ENCODE measurements around the gene LMF2. TPM values are rescaled to one million over a fixed set of nuclear protein-coding genes. Genes with fewer than 3 reads are reported as not detected.
"Not testable (repeated sequence)": the region's sequence is repeated elsewhere in the genome, so short reads cannot be mapped to it uniquely, and the experiment has no call there.

LMF2 gene
- total RNA-seq, 1 donor from 2014 or later = 65.8 TPM

DNA sequence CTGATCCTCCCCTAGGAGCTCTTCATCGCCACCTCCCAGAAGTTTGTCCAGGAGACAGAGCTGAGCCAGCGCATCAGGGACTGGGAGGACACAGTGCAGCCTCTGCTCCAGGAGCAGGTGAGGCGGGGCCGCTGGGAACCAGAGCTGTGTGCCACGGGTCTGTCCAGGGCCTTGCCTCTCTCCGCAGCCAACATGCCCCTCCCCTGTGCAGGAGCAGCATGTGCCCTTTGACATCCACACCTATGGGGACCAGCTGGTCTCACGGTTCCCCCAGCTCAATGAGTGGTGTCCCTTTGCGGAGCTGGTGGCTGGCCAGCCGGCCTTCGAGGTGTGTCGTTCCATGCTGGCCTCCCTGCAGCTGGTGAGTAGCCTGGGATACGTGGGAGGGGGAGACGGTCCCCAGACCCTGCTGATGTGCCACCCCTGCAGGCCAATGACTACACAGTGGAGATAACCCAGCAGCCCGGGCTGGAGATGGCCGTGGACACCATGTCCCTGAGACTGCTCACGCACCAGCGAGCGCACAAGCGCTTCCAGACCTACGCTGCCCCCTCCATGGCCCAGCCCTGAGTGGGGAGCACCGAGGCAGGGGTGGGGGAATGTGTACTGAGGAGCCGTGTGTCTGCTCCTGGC lies 15.4 kb upstream of the LMF2 start:
- H3K9me3 ChIP-seq = no peaks in the 10 kb centered on the region
- H3K36me3 ChIP-seq = peaks cover 38% of the 10 kb centered on the region
- H3K27me3 ChIP-seq = no peaks in the 10 kb centered on the region
- H3K4me1 ChIP-seq = peaks cover 19% of the 10 kb centered on the region
- DNase-seq (no peak), ATAC-seq (no peak)
- no peak for TF ChIP-seq CTCF (IDR thresholded peaks at IDR 0.05)
- no peak overlapping the region for H3K4me3 ChIP-seq
- intact Hi-C loops (cut with DNase I) = no loop called here
- no peak overlapping the region for H3K27ac ChIP-seq

DNA sequence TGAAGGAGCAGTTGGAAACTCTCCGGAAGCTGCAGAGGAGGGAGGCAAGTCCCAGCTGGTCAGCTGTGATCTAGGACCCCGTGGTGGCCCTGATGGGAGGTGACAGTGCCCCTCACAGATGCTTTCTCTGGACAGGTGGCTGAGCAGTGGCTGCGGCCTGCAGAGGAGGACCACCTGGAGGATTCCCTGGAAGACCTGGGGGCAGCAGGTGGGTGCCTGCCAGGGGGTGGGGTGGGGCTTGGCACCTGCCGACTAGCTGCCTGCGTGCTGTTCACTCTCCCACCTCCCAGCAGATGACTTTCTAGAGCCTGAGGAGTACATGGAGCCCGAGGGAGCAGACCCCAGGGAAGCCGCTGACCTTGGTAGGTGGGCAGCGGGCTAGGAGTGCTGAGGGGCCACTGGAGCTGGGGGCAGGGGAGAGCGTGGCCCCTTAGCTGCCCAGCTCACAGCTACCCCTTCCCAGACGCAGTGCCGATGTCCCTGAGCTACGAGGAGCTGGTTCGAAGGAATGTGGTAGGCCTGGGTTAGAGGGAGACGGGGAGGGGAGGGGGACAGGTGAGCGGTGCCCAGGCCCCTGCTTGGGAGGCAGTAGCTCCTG lies 14.8 kb upstream of the LMF2 start:
- peaks cover 45% of the 10 kb centered on the region for H3K36me3 ChIP-seq
- no peak for DNase-seq
- H3K27me3 ChIP-seq = no peaks in the 10 kb centered on the region
- H3K27ac ChIP-seq = no peak overlapping the region
- intact Hi-C loops (cut with DNase I) = no loop called here
- H3K4me3 ChIP-seq = no peak overlapping the region
- no peaks in the 10 kb centered on the region for H3K9me3 ChIP-seq
- ATAC-seq = no peak
- H3K4me1 ChIP-seq = peaks cover 14% of the 10 kb centered on the region
- no peak for TF ChIP-seq CTCF (IDR thresholded peaks at IDR 0.05)

DNA sequence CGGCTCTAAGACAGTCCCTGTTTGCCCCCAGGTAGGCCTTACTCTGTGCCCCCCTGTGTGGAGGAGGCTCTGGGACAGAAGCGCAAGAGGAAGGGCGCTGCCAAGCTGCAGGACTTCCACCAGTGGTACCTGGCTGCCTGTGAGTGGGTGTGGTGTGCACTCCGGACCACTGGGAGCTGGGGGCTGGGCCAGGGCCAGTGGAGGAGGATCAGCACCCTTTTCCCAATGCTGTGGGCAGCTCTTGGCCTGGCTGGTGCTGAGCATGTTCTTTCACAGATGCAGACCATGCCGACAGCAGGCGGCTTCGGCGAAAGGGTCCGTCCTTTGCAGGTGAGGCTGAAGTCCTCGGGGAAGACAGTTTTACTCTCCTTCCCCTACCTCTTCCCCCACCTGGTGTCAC lies 14.2 kb upstream of the LMF2 start:
- no peaks in the 10 kb centered on the region for H3K9me3 ChIP-seq
- DNase-seq (no peak), ATAC-seq (no peak)
- H3K27me3 ChIP-seq = no peaks in the 10 kb centered on the region
- peaks cover 50% of the 10 kb centered on the region for H3K36me3 ChIP-seq
- TF ChIP-seq CTCF (IDR thresholded peaks at IDR 0.05) = no peak
- no peak overlapping the region for H3K4me3 ChIP-seq
- intact Hi-C loops (cut with DNase I) = no loop called here
- H3K27ac ChIP-seq = no peak overlapping the region
- peaks cover 8% of the 10 kb centered on the region for H3K4me1 ChIP-seq

DNA sequence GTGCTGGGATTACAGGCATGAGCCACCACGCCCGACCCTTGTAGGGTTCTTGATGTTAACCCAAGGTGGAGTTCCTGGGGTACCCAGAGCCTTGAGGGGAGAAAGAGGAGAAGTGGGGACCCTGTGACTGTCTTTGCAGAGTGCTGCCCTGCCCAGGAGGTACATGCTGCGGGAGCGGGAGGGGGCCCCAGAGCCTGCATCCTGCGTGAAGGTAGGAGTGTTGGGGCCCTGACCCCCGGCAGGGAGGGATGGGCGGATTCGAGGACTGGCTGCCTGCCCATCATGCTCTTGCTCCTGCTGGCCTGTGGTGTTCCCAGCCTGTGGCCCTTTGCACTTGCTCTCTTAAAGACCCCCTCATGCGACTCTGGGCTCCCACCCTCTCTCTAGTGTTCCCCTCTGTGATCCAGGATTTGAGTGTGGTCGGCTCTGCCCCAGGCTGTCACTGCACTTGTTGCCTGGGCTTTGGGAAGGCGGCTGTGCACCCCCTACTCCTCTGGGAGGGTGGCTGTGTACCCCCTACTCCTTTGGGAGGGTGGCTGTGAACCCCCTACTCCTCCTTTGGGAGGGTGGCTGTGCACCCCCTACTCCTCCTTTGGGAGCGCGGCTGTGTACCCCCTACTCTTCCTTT lies 13.4 kb upstream of the LMF2 start:
- DNase-seq = no peak
- no peak for ATAC-seq
- Histone ChIP-seq H3K36me3 (peaks cover 53% of the 10 kb centered on the region), H3K27me3 (no peaks in the 10 kb centered on the region), H3K9me3 (no peaks in the 10 kb centered on the region), H3K27ac (no peak overlapping the region), H3K4me3 (no peak overlapping the region), H3K4me1 (peaks cover 6% of the 10 kb centered on the region)
- no peak for TF ChIP-seq CTCF (IDR thresholded peaks at IDR 0.05)
- intact Hi-C loops (cut with DNase I) = no loop called here

DNA sequence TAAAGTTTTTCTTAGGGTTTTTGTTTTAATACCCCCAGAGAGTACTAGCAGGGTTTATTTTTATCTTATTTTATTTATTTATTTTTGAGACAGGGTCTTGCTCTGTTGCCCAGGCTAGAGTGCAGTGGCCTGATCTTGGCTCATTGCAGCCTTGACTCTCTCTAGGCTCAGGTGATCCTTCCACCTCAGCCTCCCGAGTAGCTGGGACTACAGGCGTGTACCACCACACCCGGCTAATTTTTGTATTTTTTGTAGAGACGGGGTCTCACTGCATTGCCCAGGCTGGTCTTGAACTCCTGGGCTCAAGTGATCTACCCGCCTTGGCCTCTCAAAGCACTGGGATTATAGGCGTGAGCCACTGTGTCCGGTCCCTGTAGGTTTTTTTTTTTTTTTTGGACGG lies 12.7 kb upstream of the LMF2 start:
- DNase-seq; H3K9me3 ChIP-seq; H3K27me3 ChIP-seq; H3K4me1 ChIP-seq; H3K27ac ChIP-seq; intact Hi-C loops (cut with DNase I); H3K4me3 ChIP-seq; ATAC-seq: not testable (repeated sequence)
- H3K36me3 ChIP-seq = peaks cover 53% of the 10 kb centered on the region

GRCh38 chr22:50519151-50519550 lies 11.6 kb upstream of the LMF2 start:
- H3K36me3 ChIP-seq = peaks cover 53% of the 10 kb centered on the region
- H3K4me1 ChIP-seq = peaks cover 1% of the 10 kb centered on the region
- no peak for DNase-seq
- H3K27me3 ChIP-seq = no peaks in the 10 kb centered on the region
- H3K4me3 ChIP-seq = no peak overlapping the region
- no peaks in the 10 kb centered on the region for H3K9me3 ChIP-seq
- intact Hi-C loops (cut with DNase I) = no loop called here
- no peak for TF ChIP-seq CTCF (IDR thresholded peaks at IDR 0.05)
- ATAC-seq = no peak
- no peak overlapping the region for H3K27ac ChIP-seq
